Peyer's patch (tissue), 4 donors: ENCODE measurements around the gene CTBP1.

Experiments used
- POLR2A ChIP-seq, 2 donors: fragments of 450-650 bp; IDR thresholded peaks; one replicate each; pipeline ENCODE4 v1.5.1; 2017; ENCODE audit warnings: antibody characterized with exemption in 2 of 2, mild to moderate bottlenecking in 2 of 2, moderate library complexity in 2 of 2
- TF ChIP-seq, protein P1 (sequence below), 6 experiments: fragments of 450-650 bp in 4 of 6; fragments of 200-600 bp in 2 of 6; sonication (generic) in 1 of 6; IDR thresholded peaks; one replicate each; pipeline ENCODE4 v1.5.1; 2017 to 2019; ENCODE audit warnings: antibody characterized with exemption in 6 of 6, mild to moderate bottlenecking in 3 of 6, moderate library complexity in 1 of 6

DNA sequence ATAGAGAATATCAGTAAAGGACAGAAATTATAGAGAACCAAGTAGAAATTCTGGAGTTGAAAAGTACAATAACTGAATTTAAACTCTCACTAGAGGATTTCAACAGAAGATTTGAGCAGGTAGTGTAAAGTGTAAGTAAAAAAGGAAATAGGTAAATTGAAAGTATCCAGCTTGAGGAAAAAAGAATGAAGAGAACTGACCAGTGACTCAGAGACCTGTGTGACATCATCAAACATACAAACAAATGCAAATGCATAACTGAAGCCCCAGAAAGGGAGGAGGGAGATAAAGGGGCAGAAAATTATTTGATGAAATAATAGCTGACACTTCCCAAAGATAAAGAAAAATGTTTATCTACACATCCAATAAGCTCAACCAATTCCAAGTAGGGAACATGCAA lies 68.3 kb downstream of the CTBP1 start:
- no peak for TF ChIP-seq POLR2A (IDR thresholded peaks at IDR 0.05)
- TF ChIP-seq, protein P1, sequence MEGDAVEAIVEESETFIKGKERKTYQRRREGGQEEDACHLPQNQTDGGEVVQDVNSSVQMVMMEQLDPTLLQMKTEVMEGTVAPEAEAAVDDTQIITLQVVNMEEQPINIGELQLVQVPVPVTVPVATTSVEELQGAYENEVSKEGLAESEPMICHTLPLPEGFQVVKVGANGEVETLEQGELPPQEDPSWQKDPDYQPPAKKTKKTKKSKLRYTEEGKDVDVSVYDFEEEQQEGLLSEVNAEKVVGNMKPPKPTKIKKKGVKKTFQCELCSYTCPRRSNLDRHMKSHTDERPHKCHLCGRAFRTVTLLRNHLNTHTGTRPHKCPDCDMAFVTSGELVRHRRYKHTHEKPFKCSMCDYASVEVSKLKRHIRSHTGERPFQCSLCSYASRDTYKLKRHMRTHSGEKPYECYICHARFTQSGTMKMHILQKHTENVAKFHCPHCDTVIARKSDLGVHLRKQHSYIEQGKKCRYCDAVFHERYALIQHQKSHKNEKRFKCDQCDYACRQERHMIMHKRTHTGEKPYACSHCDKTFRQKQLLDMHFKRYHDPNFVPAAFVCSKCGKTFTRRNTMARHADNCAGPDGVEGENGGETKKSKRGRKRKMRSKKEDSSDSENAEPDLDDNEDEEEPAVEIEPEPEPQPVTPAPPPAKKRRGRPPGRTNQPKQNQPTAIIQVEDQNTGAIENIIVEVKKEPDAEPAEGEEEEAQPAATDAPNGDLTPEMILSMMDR (IDR thresholded peaks at IDR 0.05): no peak
